RWPE1 (cell line): ENCODE data around the gene RNF187.

Experiments used
- CTCF ChIA-PET: fragments of 350-600 bp; sonication (Branson Sonifier 250); formaldehyde crosslinking; extraction: SDS; loops from one replicate; lab custom pipeline; 2021; lab: Yijun Ruan, JAX
- POLR2A ChIA-PET: fragments of 400-600 bp; formaldehyde crosslinking; extraction: SDS; loops from one replicate; lab custom pipeline; 2020; ENCODE audit warnings: antibody characterized with exemption; ENCODE audit not compliant: low non-redundant PET; lab: Yijun Ruan, JAX
- DNase-seq: peaks from one replicate; pipeline ENCODE4 v3.0.0; 2012; ENCODE audit warnings: low spot score
- H3K27ac ChIP-seq: fragments of 450-650 bp; 2 replicates; pipeline ENCODE4 v1.5.1; 2017
- TF ChIP-seq, protein P1 (sequence below): fragments of 450-650 bp; conservative IDR thresholded peaks from 2 replicates; pipeline ENCODE4 v1.5.1; 2017; ENCODE audit warnings: low read depth, mild to moderate bottlenecking

Gene RNF187

DNA sequence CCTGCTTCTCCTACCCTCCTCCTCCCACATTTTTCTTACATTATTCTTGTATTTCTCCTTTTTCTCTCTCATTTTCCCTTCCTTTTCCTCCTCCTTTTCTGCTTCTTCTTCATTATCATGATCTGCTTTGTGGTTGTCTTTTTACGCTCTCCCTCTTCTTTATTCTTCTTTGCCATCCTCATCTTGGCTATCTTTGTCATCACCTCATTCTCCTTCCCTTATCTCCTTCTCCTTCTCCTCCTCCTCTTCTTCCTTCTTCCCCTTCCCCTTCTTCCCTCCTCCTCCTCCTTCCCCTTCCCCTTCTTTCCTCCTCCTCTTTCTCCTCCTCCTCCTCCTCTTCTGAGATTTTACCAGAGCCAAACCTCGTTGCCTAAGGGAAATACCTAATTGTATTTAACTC lies 30.5 kb downstream of the RNF187 start:
- TF ChIP-seq, protein P1, sequence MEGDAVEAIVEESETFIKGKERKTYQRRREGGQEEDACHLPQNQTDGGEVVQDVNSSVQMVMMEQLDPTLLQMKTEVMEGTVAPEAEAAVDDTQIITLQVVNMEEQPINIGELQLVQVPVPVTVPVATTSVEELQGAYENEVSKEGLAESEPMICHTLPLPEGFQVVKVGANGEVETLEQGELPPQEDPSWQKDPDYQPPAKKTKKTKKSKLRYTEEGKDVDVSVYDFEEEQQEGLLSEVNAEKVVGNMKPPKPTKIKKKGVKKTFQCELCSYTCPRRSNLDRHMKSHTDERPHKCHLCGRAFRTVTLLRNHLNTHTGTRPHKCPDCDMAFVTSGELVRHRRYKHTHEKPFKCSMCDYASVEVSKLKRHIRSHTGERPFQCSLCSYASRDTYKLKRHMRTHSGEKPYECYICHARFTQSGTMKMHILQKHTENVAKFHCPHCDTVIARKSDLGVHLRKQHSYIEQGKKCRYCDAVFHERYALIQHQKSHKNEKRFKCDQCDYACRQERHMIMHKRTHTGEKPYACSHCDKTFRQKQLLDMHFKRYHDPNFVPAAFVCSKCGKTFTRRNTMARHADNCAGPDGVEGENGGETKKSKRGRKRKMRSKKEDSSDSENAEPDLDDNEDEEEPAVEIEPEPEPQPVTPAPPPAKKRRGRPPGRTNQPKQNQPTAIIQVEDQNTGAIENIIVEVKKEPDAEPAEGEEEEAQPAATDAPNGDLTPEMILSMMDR: no peak
- DNase-seq: no peak
- CTCF ChIA-PET: no interaction called here
- H3K27ac ChIP-seq: no peak overlapping the region
- POLR2A ChIA-PET: no interaction called here

DNA sequence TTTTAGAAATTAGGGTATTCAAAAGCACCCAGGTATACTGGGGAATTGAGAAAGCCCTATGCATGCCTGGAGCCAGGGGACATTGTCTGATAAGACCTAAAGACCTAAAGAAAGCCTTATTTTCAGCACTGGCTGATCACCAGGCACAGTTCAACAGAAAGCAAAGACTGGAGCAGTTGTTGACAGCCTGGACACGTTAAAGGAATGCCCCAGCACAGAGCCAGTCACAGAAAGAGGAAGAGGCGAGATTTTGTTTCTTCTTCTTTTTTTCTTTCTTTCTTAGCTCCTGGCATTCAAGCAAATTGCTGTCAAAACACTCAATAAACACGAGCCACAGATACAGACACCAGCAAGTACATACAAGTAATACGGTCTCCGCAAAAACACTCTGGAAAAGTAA lies 40.4 kb downstream of the RNF187 start:
- POLR2A ChIA-PET: no interaction called here
- TF ChIP-seq, protein P1: no peak
- H3K27ac ChIP-seq: no peak overlapping the region
- CTCF ChIA-PET: interaction anchor here (0.7 to 0.9 kb wide), 2 partner anchors 26 to 55 kb away, joined by 3 to 4 read pairs; no protein-coding TSS in a partner anchor
- no peak for DNase-seq

DNA sequence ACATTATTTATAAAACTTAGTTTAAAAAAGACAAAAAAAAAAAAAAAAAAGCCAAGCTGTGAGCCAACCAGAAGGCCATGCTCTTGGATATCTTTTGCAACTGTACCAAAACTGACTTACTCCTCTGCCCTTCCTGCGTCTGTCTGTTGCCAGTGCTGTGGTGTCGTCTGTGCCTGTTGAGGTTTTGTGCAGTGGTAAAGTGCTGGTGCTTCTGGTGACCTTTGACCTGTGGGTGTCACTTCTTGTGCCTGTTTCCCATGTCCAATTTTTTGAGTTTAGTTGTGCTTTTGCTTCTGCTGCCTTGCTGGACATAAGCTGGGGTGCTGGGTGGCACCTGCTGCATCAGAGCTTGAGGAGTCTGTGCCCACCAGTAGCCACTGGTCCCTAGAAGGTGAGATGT lies 41.4 kb downstream of the RNF187 start:
- POLR2A ChIA-PET: no interaction called here
- TF ChIP-seq, protein P1: no peak
- DNase-seq: no peak
- CTCF ChIA-PET: no interaction called here
- H3K27ac ChIP-seq: no peak overlapping the region

DNA sequence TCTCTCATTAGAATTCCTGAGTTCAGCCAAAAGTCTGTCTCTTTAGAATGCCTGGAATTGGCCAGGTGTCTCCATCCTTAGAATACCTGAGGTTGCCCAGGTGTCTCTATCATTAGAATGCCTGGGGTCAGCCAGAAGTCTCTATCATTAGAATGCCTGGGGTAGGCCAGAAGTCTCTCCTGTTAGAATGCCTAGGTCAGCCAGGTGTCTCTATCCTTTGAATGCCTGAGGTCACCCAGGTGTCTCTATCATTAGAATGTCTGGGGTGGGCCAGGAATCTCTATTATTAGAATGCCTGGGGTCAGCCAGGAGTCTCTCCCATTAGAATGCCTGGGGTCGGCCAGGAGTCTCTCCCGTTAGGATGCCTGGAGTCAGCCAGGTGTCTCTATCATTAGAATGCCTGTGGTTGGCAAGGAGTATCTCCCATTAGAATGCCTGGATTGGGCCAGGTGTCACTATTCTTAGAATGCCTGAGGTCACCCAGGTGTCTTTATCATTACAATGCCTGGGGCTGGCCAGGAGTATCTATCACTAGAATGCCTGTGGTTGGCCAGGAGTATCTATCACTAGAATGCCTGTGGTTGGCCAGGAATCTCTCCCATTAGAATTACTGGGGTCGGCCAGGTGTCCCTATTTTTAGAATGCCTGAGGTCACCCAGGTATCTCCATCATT lies 43.0 kb downstream of the RNF187 start:
- ChIA-PET CTCF (no interaction called here), POLR2A (no interaction called here)
- TF ChIP-seq, protein P1: no peak
- DNase-seq: no peak
- H3K27ac ChIP-seq: no peak overlapping the region

DNA sequence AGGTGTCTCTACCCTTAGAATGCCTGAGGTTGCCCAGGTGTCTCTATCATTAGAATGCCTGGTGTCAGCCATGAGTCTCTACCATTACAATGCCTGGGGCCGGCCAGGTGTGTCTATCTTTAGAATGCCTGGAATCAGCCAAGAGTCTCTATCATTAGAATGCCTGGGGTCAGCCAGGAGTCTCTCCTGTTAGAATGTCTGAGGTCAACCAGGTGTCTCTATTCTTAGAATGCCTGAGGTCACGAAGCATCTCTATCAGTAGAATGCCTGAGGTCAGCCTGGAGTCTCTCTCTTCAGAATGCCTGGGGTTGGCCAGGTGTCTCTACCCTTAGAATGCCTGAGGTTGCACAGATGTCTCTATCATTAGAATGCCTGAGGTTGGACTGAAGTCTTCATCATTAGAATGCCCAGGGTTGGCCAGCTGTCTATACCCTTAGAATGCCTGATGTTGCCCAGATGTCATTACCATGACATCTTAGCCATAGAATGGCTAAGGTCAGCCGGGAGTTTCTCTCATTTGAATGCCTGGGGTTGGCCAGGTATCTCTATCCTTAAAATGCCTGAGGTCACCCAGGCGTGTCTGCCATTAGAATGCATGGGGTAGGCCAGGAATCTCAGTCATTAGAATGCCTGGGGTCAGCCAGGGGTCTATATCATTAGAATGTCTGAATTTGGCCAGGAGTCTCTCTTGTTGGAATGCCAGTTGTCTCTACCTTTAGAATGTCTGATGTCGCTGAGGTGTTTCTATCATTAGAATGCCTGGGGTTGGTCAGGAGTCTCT lies 44.0 kb downstream of the RNF187 start:
- ChIA-PET POLR2A (no interaction called here), CTCF (no interaction called here)
- TF ChIP-seq, protein P1: no peak
- no peak overlapping the region for H3K27ac ChIP-seq
- DNase-seq: no peak

DNA sequence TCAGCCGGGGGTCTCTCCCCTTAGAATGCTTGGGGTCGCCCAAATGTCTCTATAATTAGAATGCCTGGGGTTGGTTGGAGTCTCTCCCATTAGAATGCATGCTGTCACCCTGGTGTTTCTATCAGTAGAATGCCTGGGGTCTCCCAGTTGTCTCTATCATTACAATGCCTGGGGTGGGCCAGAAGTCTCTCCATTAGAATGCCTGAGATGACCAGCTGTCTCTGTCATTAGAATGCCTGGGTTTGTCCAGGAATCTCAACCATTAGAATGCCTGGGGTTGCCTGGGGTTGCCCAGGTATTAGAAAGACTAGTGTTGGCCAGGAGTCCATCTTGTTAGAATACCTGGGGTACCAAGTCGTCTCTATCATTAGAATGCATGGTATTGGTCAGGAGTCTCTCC lies 51.6 kb downstream of the RNF187 start:
- ChIA-PET CTCF (no interaction called here), POLR2A (no interaction called here)
- H3K27ac ChIP-seq: no peak overlapping the region
- TF ChIP-seq, protein P1: no peak
- DNase-seq: no peak
